Measurements from ENCODE around the gene MTMR1.

Gene MTMR1

GRCh38 chrX:150692831-150693724 is at the start of gene MTMR1:
TSS of gene MTMR1 (plus strand) at chrX:150693396. CDS start at chrX:150693531, 135 bp downstream.
- TF ChIP-seq GATA3 (IDR thresholded peaks at IDR 0.05; ENCODE audit: low read depth, low read length) (no peak), GATA2 (IDR thresholded peaks at IDR 0.05; ENCODE audit: low read depth, low read length) (no peak)

GRCh38 chrX:150643958-150644357 is 49.2 kb upstream of the MTMR1 start:
- no peak for TF ChIP-seq GATA2 (IDR thresholded peaks at IDR 0.05; ENCODE audit: low read depth, low read length)
- TF ChIP-seq GATA3 (IDR thresholded peaks at IDR 0.05; ENCODE audit: low read depth, low read length), result no peak

DNA sequence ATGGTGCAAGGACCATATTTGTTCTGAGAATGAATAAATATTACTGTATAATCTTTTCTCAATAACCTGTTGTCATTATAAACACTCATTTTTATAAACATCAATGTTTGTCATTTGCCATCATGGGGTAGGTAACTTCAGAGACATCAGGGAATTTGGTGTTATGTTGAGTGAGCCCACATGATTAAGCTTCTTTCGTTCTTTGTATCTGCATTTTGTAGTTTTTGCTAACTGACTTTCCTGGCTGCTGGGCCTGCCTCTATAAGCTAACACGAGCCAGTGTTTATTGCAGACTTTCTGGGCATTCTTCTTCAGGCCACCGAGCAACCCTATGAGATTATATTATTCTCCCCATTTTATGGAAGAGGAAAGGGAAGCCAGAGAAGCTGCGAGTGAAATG is 48.8 kb upstream of the MTMR1 start:
- TF ChIP-seq GATA3 (IDR thresholded peaks at IDR 0.05; ENCODE audit: low read depth, low read length) (no peak), GATA2 (IDR thresholded peaks at IDR 0.05; ENCODE audit: low read depth, low read length) (no peak)

DNA sequence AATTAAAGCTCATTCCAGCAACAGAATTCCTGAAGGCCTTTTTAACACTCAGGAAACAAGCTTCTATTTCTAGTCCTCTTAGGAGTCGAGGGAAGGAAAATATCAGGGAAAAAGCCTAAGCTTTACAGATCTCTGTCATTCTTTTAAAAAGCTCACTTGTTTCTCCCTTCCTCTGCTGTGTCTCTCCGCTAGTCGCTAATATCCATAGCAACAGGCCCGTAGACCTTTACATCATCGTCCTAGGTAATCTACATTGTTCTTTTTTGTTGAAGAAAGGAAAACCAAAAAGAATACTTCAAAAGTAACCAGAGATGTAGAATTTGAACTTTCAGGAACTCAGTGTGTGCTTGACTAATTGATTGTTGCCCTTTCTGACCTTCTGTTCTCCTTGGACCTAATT is 45.9 kb upstream of the MTMR1 start:
- TF ChIP-seq GATA2 (IDR thresholded peaks at IDR 0.05; ENCODE audit: low read depth, low read length) (no peak), GATA3 (IDR thresholded peaks at IDR 0.05; ENCODE audit: low read depth, low read length) (no peak)

GRCh38 chrX:150648296-150648940 is 44.8 kb upstream of the MTMR1 start:
- TF ChIP-seq GATA2 (IDR thresholded peaks at IDR 0.05; ENCODE audit: low read depth, low read length) (no peak), GATA3 (IDR thresholded peaks at IDR 0.05; ENCODE audit: low read depth, low read length) (no peak)

DNA sequence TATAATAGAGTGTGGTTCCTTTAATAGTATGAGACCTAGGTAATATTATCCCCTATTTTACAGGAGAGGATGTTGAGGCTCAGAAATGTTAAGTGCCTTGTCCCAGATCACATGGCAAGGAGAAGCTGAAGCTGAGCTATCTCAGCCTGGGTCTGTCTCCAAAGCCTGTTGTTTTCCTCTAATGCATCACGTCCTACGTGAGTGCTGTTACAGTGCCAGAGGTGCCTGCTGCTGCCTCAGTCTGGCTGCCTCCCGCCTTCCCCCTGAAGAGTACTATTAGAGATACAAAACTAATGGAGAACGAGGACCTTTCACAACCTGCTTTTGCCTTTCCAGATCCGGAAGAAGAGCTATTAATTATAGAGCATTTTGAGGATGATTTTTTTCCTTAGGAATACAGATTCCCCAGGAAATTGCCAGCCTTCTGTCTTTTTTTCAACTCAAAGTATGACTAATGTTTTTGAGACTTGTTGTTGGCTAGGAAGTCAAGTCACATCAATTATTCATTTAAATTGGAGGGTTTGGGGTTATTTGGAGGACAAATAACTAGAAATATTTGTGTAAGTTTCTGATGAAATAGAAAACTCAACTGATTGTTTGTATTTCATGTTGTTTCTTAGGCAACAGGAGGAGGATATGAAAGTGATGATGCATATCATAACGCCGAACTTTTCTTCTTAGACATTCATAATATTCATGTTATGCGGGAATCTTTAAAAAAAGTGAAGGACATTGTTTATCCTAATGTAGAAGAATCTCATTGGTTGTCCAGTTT is 43.9 kb upstream of the MTMR1 start:
- TF ChIP-seq GATA2 (IDR thresholded peaks at IDR 0.05; ENCODE audit: low read depth, low read length), result no peak
- no peak for TF ChIP-seq GATA3 (IDR thresholded peaks at IDR 0.05; ENCODE audit: low read depth, low read length)

- TF ChIP-seq GATA3 (IDR thresholded peaks at IDR 0.05; ENCODE audit: low read depth, low read length) (no peak), GATA2 (IDR thresholded peaks at IDR 0.05; ENCODE audit: low read depth, low read length) (no peak)
Observed at GRCh38 chrX:150651906-150652305, 41.3 kb upstream of the MTMR1 start.

DNA sequence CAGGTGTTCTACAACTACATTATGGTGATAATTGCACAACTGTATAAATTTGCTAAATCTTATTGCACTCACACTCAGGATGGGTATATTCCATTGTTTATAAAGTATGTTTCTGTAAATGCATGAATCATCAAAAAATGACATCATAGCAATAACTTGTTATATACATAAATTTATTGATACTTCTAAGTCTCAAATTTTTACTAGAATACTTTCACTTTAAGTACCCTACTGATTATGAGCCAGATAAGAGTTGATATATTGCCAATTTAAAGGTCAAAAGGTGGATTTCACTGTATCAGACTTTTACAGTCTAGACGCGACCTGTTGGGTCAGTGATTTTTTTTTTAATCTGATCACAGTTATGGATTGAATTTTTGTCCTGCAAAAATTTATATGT is 37.4 kb upstream of the MTMR1 start:
- TF ChIP-seq GATA3 (IDR thresholded peaks at IDR 0.05; ENCODE audit: low read depth, low read length) (no peak), GATA2 (IDR thresholded peaks at IDR 0.05; ENCODE audit: low read depth, low read length) (no peak)

GRCh38 chrX:150663073-150663472 is 30.1 kb upstream of the MTMR1 start:
- TF ChIP-seq GATA2 (IDR thresholded peaks at IDR 0.05; ENCODE audit: low read depth, low read length), result no peak
- TF ChIP-seq GATA3 (IDR thresholded peaks at IDR 0.05; ENCODE audit: low read depth, low read length), result no peak

DNA sequence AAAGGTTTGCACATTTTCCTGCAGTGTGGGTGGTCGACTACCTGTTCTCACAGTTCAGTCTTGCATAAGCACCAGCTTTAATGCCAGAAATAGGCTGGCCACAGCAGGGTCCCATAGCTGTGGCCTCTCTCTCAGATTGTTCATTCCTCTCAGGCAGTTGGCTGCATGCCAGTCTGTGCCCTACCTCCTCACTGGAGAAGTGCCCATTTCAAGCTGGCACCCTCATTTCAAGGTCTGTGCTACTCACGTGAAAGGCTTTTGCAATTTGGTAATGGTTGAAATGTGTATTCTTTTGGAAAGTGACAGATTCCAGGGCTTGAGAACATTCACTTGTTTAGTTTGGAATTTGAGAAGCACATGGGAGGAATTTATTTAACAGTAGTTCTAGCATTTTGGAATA is 28.9 kb upstream of the MTMR1 start:
- TF ChIP-seq GATA2 (IDR thresholded peaks at IDR 0.05; ENCODE audit: low read depth, low read length), result no peak
- TF ChIP-seq GATA3 (IDR thresholded peaks at IDR 0.05; ENCODE audit: low read depth, low read length), result no peak

GRCh38 chrX:150676221-150676620 is 17.0 kb upstream of the MTMR1 start:
- no peak for TF ChIP-seq GATA3 (IDR thresholded peaks at IDR 0.05; ENCODE audit: low read depth, low read length)
- TF ChIP-seq GATA2 (IDR thresholded peaks at IDR 0.05; ENCODE audit: low read depth, low read length), result no peak

DNA sequence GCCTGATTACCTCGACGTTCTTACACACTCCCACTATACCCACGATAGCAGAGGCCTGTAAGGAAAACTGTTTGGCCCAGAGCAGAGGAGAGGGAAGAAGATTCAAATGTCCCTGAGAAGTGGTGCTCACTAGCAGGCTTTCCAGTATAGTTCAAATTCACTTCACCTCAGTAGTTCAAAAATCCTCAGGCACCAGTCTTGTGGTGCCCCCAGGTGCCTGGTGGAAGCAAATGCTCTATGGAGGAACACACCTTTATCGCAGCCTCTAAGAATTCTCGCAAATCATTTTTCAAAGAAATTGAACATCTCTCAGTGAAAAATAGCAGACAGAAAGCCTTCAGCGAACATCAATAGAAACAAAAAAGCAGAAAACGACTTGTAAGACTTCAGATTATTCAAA is 12.2 kb upstream of the MTMR1 start:
- TF ChIP-seq GATA2 (IDR thresholded peaks at IDR 0.05; ENCODE audit: low read depth, low read length) (no peak), GATA3 (IDR thresholded peaks at IDR 0.05; ENCODE audit: low read depth, low read length) (no peak)

GRCh38 chrX:150683112-150683511 is 10.1 kb upstream of the MTMR1 start:
- TF ChIP-seq GATA3 (IDR thresholded peaks at IDR 0.05; ENCODE audit: low read depth, low read length), result no peak
- no peak for TF ChIP-seq GATA2 (IDR thresholded peaks at IDR 0.05; ENCODE audit: low read depth, low read length)

DNA sequence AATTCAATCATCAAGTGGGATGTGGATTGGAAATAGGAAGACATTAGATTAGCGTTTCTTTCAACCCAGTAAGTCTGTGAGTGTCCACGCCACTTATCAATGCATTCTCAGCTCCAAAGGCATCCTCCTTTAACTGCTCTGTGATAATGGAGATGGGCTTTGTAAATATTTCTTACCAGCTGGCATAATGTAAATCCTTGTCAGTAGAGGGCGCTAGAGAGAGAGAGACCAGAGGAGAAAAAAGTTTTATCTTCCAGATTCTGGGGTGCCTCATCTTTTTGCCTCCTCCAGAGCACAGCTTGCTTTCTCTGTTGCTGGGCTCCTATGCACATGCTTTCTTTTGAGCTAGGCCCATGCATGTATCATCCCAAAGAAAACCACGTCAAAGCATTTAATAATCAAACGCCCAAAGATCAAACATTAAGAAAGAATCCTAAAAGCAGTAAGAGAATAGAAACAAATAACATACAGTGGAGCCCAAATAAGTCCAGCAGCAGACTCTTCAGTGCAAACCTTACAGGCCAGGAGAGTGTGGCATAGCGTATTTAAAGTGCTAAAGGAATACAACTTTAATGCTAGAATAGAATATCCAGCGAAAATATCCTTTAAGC is 9.6 kb upstream of the MTMR1 start:
- no peak for TF ChIP-seq GATA2 (IDR thresholded peaks at IDR 0.05; ENCODE audit: low read depth, low read length)
- no peak for TF ChIP-seq GATA3 (IDR thresholded peaks at IDR 0.05; ENCODE audit: low read depth, low read length)

Measured in SH-SY5Y (cell line).